HCT116 (cell line): Measurements from ENCODE around the gene UBE2M. TPM values are rescaled to one million over a fixed set of nuclear protein-coding genes. Genes with fewer than 3 reads are reported as not detected.

Experiments used
- ATAC-seq: fragments of 200-7000 bp; cut with Tn5 transposase; 2 replicates; pipeline ENCODE4 v1.9.1; 2020; ENCODE audit warnings: mild to moderate bottlenecking, moderate library complexity
- BruUV-seq: library from RNA; stranded (reverse); fragments of 400-500 nt; replicated peaks from 2 replicates; lab custom pipeline; 2021; lab: Mats Ljungman, UMichigan
- CTCF ChIA-PET: fragments of 300-600 bp; sonication (Branson Sonifier 250); formaldehyde crosslinking; loops from one replicate; lab custom pipeline; 2021; ENCODE audit warnings: antibody characterized with exemption; lab: Charles Lee
- POLR2A ChIA-PET: fragments of 300-600, 350-600 bp; sonication (Branson Sonifier 250); formaldehyde crosslinking; loops from one replicate; lab custom pipeline; 2021; ENCODE audit warnings: antibody characterized with exemption; lab: Charles Lee
- RAD21 ChIA-PET, 2 experiments: fragments of 300-600 bp; sonication (Branson Sonifier 250); formaldehyde crosslinking; loops; one replicate each; lab custom pipeline; 2023; ENCODE audit warnings: low total read pairs in 2 of 2; ENCODE audit not compliant: uncharacterized antibody in 2 of 2, unreplicated experiment in 2 of 2, low non-redundant PET in 1 of 2; lab: Charles Lee
- DNase-seq: peaks from one replicate; pipeline ENCODE4 v3.0.0-alpha.2; 2010; ENCODE audit warnings: low read depth, low spot score
- H2AFZ ChIP-seq: fragments of 200-600 bp; shearing (Covaris generic), sonication (generic); 2 replicates; pipeline ENCODE4 v1.6.1; 2017; ENCODE audit warnings: low read depth, mixed run types, mixed read lengths, antibody characterized with exemption, low read length; ENCODE audit not compliant: poor library complexity, severe bottlenecking
- H3K27ac ChIP-seq: 2 replicates; pipeline ENCODE4 v1.5.1; 2012; ENCODE audit warnings: low read depth, low read length
- H3K27me3 ChIP-seq: fragments of 200-600 bp; sonication (generic); 2 replicates; pipeline ENCODE4 v1.6.1; 2016; ENCODE audit warnings: mixed run types, low read length, mixed read lengths; ENCODE audit not compliant: insufficient read depth
- H3K36me3 ChIP-seq, 2 experiments: fragments of 200-500 bp in 1 of 2; fragments of 200-600 bp in 1 of 2; sonication (Bioruptor generic) in 1 of 2; sonication (generic) in 1 of 2; 2 replicates each; pipeline versions ENCODE4 v1.5.1 to v1.6.1; 2014 to 2016; ENCODE audit warnings: low read length in 2 of 2, inconsistent platforms in 1 of 2, mixed read lengths in 1 of 2, mixed run types in 1 of 2; ENCODE audit not compliant: insufficient read depth in 2 of 2, control insufficient read depth in 1 of 2
- H3K4me1 ChIP-seq, 2 experiments: fragments of 200-600 bp in 1 of 2; sonication (generic) in 1 of 2; 2 replicates each; pipeline versions ENCODE4 v1.5.1 to v1.6.1; 2012 to 2017; ENCODE audit warnings: low read length in 2 of 2, inconsistent platforms in 1 of 2, mild to moderate bottlenecking in 1 of 2, mixed read lengths in 1 of 2, mixed run types in 1 of 2, moderate library complexity in 1 of 2; ENCODE audit not compliant: insufficient read depth in 2 of 2, control insufficient read depth in 1 of 2
- H3K4me2 ChIP-seq: fragments of 200-600 bp; sonication (generic); 2 replicates; pipeline ENCODE4 v1.6.1; 2017; ENCODE audit warnings: mixed run types, low read length, mixed read lengths
- H3K4me3 ChIP-seq, 2 experiments: fragments of 200-600 bp in 1 of 2; sonication (generic) in 1 of 2; replicated peaks in 1 of 2; 2 replicates each; pipeline ENCODE4 v1.5.1; 2011 to 2016; ENCODE audit warnings: low read length in 2 of 2, control low read depth in 1 of 2, low read depth in 1 of 2, mild to moderate bottlenecking in 1 of 2, mixed read lengths in 1 of 2, mixed run types in 1 of 2
- H3K79me2 ChIP-seq: fragments of 200-600 bp; sonication (generic); 2 replicates; pipeline ENCODE4 v1.6.1; 2017; ENCODE audit warnings: mild to moderate bottlenecking, mixed run types, low read length, moderate library complexity, mixed read lengths; ENCODE audit not compliant: insufficient read depth
- H3K9ac ChIP-seq: fragments of 200-600 bp; sonication (generic); 2 replicates; pipeline ENCODE4 v1.6.1; 2016; ENCODE audit warnings: low read length, mixed read lengths
- H3K9me2 ChIP-seq: fragments of 200-600 bp; sonication (generic), shearing (Covaris generic); 2 replicates; pipeline ENCODE4 v1.6.1; 2017; ENCODE audit warnings: mixed run types, mild to moderate bottlenecking, moderate library complexity; ENCODE audit not compliant: insufficient read depth
- H3K9me3 ChIP-seq, 2 experiments: fragments of 200-500 bp in 1 of 2; fragments of 200-600 bp in 1 of 2; sonication (Bioruptor generic) in 1 of 2; sonication (generic) in 1 of 2; 2 replicates each; pipeline ENCODE4 v1.6.1; 2014 to 2017; ENCODE audit warnings: low read length in 2 of 2, mixed read lengths in 2 of 2, inconsistent platforms in 1 of 2, low read depth in 1 of 2, mild to moderate bottlenecking in 1 of 2, mixed run types in 1 of 2, moderate library complexity in 1 of 2; ENCODE audit not compliant: control insufficient read depth in 1 of 2, insufficient read depth in 1 of 2
- H4K20me1 ChIP-seq: fragments of 200-600 bp; sonication (generic), shearing (Covaris generic); 2 replicates; pipeline ENCODE4 v1.6.1; 2017; ENCODE audit warnings: mixed run types, mild to moderate bottlenecking, moderate library complexity; ENCODE audit not compliant: insufficient read depth
- CBX3 ChIP-seq: IDR thresholded peaks from 2 replicates; pipeline ENCODE4 v1.6.1; 2012; ENCODE audit warnings: low read depth
- EGR1 ChIP-seq: IDR thresholded peaks from 2 replicates; pipeline ENCODE4 v1.6.1; 2012; ENCODE audit warnings: low read depth
- EZH2phosphoT487 ChIP-seq: fragments of 200-600 bp; IDR thresholded peaks from 2 replicates; pipeline ENCODE4 v1.6.1; 2018; ENCODE audit warnings: antibody characterized with exemption, borderline replicate concordance
- FOSL1 ChIP-seq: IDR thresholded peaks from 2 replicates; pipeline ENCODE4 v1.6.1; 2012; ENCODE audit warnings: low read depth
- JUND ChIP-seq: IDR thresholded peaks from 2 replicates; pipeline ENCODE4 v1.6.1; 2012
- POLR2A ChIP-seq: IDR thresholded peaks from 2 replicates; pipeline ENCODE4 v1.7.0; 2011; ENCODE audit warnings: borderline replicate concordance; ENCODE audit not compliant: insufficient read depth, insufficient read length; ENCODE audit errors: extremely low read depth
- POLR2AphosphoS5 ChIP-seq: IDR thresholded peaks from 2 replicates; pipeline ENCODE4 v1.6.1; 2011; ENCODE audit warnings: mild to moderate bottlenecking, low read depth, low read length, moderate library complexity
- SIN3A ChIP-seq: IDR thresholded peaks from 2 replicates; pipeline ENCODE4 v1.6.1; 2012; ENCODE audit warnings: low read depth
- SP1 ChIP-seq: IDR thresholded peaks from 2 replicates; pipeline ENCODE4 v1.6.1; 2012; ENCODE audit warnings: low read depth
- SRF ChIP-seq: IDR thresholded peaks from 2 replicates; pipeline ENCODE4 v1.6.1; 2012; ENCODE audit warnings: low read depth
- TCF7L2 ChIP-seq: IDR thresholded peaks from 2 replicates; pipeline ENCODE4 v1.7.0; 2011; ENCODE audit warnings: borderline replicate concordance, inconsistent platforms; ENCODE audit not compliant: insufficient read depth, insufficient read length; ENCODE audit errors: extremely low read depth
- YY1 ChIP-seq: IDR thresholded peaks from 2 replicates; pipeline ENCODE4 v1.6.1; 2011; ENCODE audit warnings: low read length, low read depth, moderate library complexity, mild to moderate bottlenecking; ENCODE audit not compliant: insufficient replicate concordance; ENCODE audit errors: extremely low read depth
- ZFX ChIP-seq: fragments of 450-650 bp; IDR thresholded peaks from 2 replicates; pipeline ENCODE4 v1.6.1; 2017
- intact Hi-C: fragments of 100-400 bp; cut with micrococcal nuclease; formaldehyde crosslinking; loops from 2 replicates; pipeline ENCODE4 v1.10.0; 2022
- total RNA-seq: library from RNA; stranded (reverse); gene quantifications from one replicate; pipeline ENCODE4 v1.2.1, GENCODE V29; 2021; ENCODE audit not compliant: unreplicated experiment
- TF ChIP-seq, protein P1 (sequence below), 3 experiments: fragments of 200-600 bp in 1 of 3; sonication (generic) in 1 of 3; IDR thresholded peaks in 2 of 3; conservative IDR thresholded peaks in 1 of 3; 2 replicates each; pipeline ENCODE4 v1.5.1; 2012 to 2017; ENCODE audit warnings: low read depth in 2 of 3, low read length in 2 of 3, antibody characterized with exemption in 1 of 3, borderline replicate concordance in 1 of 3, control low read depth in 1 of 3, mild to moderate bottlenecking in 1 of 3, mixed read lengths in 1 of 3, mixed run types in 1 of 3, moderate library complexity in 1 of 3; ENCODE audit not compliant: insufficient read depth in 1 of 3
- TF ChIP-seq, protein P2 (sequence below): IDR thresholded peaks from 2 replicates; pipeline ENCODE4 v1.6.1; 2012

The UBE2M gene
- total RNA-seq, 1 experiment from 2014 or later, result 120 TPM

DNA sequence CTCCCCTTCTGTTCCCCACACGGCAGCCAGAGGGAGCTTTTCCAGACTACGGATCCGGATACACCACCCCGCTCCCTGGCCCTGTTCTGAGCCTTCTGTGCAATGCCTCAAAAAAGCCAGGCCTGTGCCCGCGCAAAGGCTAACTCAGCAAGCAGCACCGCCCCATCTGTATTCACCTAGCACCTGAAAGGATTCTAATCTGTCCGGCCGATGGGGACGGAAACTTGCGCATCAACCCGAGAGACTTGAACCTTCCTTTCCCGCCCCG is 39.4 kb downstream of the UBE2M start (continued):
- TF ChIP-seq SRF (no peak), SIN3A (no peak)

DNA sequence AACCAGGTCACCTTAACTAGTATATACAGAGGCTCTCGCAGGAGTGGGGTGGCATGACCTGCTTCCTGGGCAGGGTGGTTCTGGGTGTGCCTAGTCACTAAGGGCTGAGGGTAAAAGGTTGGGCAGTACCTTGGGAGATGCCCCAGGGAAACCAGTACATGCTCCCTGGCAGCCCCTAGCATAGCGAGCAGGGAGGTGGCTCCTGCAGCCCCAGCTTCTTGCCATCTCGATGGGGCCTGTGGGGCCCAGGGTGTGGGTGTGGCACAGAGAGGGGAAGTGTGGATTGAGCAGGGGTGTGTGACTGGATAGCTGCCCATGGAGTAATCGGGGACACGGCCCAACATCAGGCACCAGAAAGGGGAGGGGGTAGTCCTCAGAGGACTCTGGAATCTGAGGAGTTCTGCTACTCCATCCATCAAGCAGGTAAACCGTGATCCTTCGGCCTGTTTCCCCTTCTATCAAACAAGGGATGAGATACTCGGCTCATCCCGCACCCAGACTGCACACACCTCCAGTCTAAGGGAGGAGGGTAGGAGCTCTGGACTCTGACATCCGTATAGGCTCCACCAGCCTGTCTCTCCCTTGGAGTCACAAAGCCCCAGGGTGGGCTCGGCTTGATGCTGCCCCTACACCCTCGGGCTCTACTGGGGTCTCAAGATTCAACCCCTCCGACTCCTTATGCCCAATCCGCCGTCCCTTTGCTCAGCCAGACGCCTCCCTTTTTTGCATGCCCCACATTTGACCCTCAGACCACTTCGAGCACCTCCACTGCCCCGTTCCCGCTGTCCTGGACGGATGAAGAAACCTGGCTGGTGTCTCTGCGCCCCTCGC is 39.9 kb downstream of the UBE2M start:
- Histone ChIP-seq H3K9me2 (no peaks in the 10 kb centered on the region), H3K9me3 (no peaks in the 10 kb centered on the region), H3K4me3 (peak overlapping the region; percentile 78 to 90), H4K20me1 (no peaks in the 10 kb centered on the region), H3K27ac (peak overlapping the region; percentile 91), H3K27me3 (no peaks in the 10 kb centered on the region), H3K4me2 (peak overlapping the region; percentile 91), H3K4me1 (peaks cover 15 to 42% of the 10 kb centered on the region in 2 experiments), H3K36me3 (peaks cover 2 to 17% of the 10 kb centered on the region in 2 experiments; a peak in 2 of 4 replicates), H3K79me2 (peaks cover 49% of the 10 kb centered on the region), H2AFZ (no peak overlapping the region), H3K9ac (peak overlapping the region; percentile 84)
- ChIA-PET RAD21 (interaction anchor here in 1 of 2 experiments (2.2 kb wide), 1 partner anchor 36 kb away, joined by 6 read pairs; the partner anchor contains the start of gene CHMP2A), CTCF (interaction anchor here (0.5 to 3.3 kb wide), 11 partner anchors 11 to 290 kb away, joined by 3 to 20 read pairs (median 4); partner anchors contain the start of genes CHMP2A, TRIM28, ZNF446 and ZNF497), POLR2A (interaction anchor here (0.6 to 3.8 kb wide), 6 partner anchors 17 to 156 kb away, joined by 3 to 33 read pairs (median 8); partner anchors contain the start of genes CHMP2A, TRIM28 and ZNF497)
- no TSS peak for BruUV-seq
- ATAC-seq (no peak), DNase-seq (no peak)
- intact Hi-C loops, result loop anchor here (1.0 to 5.0 kb wide), 3 partner anchors 26 to 301 kb away; partner anchors contain the start of genes TRIM28 and ZSCAN22
- no peak for TF ChIP-seq JUND
- peak; percentile 63 for TF ChIP-seq POLR2AphosphoS5
- TF ChIP-seq FOSL1, result no peak
- TF ChIP-seq POLR2A, result peak; percentile 32
- no peak for TF ChIP-seq SP1
- TF ChIP-seq EZH2phosphoT487, result no peak
- TF ChIP-seq, protein P1, sequence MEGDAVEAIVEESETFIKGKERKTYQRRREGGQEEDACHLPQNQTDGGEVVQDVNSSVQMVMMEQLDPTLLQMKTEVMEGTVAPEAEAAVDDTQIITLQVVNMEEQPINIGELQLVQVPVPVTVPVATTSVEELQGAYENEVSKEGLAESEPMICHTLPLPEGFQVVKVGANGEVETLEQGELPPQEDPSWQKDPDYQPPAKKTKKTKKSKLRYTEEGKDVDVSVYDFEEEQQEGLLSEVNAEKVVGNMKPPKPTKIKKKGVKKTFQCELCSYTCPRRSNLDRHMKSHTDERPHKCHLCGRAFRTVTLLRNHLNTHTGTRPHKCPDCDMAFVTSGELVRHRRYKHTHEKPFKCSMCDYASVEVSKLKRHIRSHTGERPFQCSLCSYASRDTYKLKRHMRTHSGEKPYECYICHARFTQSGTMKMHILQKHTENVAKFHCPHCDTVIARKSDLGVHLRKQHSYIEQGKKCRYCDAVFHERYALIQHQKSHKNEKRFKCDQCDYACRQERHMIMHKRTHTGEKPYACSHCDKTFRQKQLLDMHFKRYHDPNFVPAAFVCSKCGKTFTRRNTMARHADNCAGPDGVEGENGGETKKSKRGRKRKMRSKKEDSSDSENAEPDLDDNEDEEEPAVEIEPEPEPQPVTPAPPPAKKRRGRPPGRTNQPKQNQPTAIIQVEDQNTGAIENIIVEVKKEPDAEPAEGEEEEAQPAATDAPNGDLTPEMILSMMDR (IDR thresholded peaks at IDR 0.05 in 2 of 3, conservative IDR thresholded peaks at IDR 0.05 in 1 of 3; ENCODE audit: borderline replicate concordance in 1 of 3, insufficient read depth in 1 of 3, low read depth in 2 of 3, low read length in 2 of 3), result no peak
- no peak for TF ChIP-seq TCF7L2
- TF ChIP-seq YY1, result no peak
- TF ChIP-seq ZFX, result no peak
- TF ChIP-seq, protein P2, sequence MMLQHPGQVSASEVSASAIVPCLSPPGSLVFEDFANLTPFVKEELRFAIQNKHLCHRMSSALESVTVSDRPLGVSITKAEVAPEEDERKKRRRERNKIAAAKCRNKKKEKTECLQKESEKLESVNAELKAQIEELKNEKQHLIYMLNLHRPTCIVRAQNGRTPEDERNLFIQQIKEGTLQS, result no peak
- TF ChIP-seq CBX3, result no peak
- no peak for TF ChIP-seq EGR1
